ENCODE data around the gene KLHDC7B.

DNA sequence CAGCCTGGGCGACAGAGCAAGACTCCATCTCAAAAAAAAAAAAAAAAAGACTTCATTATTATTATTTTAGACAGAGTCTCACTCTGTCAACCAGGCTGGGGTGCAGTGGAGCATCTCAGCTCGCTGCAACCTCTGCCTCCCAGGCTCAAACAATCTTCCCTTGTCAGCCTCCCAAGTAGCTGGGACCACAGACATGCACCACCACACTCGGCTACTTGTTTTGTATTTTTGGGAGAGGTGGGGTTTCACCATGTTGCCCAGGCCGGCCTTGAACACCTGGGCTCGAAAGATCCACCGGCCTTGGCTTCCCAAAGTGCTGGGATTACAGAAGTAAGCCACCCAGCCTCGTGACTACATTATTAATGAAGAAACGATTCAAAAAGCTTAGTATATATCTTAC, 10.6 kb upstream of the KLHDC7B start:
- no peak for TF ChIP-seq WIZ (CRISPR knock-in tag; IDR thresholded peaks at IDR 0.05)
- no peak for TF ChIP-seq TCF7L2 (IDR thresholded peaks at IDR 0.05; ENCODE audit: low read depth, low read length)
- TF ChIP-seq PHF5A (CRISPR knock-in tag; IDR thresholded peaks at IDR 0.05; ENCODE audit: low read depth, unreplicated experiment) = no peak
- TF ChIP-seq, protein P1, sequence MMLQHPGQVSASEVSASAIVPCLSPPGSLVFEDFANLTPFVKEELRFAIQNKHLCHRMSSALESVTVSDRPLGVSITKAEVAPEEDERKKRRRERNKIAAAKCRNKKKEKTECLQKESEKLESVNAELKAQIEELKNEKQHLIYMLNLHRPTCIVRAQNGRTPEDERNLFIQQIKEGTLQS (CRISPR knock-in tag; IDR thresholded peaks at IDR 0.05) = no peak
- TF ChIP-seq RFX1 (IDR thresholded peaks at IDR 0.05) = no peak
- TF ChIP-seq, protein P2, sequence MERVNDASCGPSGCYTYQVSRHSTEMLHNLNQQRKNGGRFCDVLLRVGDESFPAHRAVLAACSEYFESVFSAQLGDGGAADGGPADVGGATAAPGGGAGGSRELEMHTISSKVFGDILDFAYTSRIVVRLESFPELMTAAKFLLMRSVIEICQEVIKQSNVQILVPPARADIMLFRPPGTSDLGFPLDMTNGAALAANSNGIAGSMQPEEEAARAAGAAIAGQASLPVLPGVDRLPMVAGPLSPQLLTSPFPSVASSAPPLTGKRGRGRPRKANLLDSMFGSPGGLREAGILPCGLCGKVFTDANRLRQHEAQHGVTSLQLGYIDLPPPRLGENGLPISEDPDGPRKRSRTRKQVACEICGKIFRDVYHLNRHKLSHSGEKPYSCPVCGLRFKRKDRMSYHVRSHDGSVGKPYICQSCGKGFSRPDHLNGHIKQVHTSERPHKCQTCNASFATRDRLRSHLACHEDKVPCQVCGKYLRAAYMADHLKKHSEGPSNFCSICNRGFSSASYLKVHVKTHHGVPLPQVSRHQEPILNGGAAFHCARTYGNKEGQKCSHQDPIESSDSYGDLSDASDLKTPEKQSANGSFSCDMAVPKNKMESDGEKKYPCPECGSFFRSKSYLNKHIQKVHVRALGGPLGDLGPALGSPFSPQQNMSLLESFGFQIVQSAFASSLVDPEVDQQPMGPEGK (CRISPR knock-in tag; IDR thresholded peaks at IDR 0.05) = no peak
- no peak for TF ChIP-seq ZNF382 (CRISPR knock-in tag; IDR thresholded peaks at IDR 0.05; ENCODE audit: borderline replicate concordance)
- TF ChIP-seq ZNF282 (IDR thresholded peaks at IDR 0.05; ENCODE audit: partially characterized antibody) = no peak
- no peak for TF ChIP-seq CTCF (CRISPR knock-in tag; IDR thresholded peaks at IDR 0.05)
